Endothelial cell of umbilical vein (primary cell): ENCODE data around the gene CEP85L. TPM values are rescaled to one million over a fixed set of nuclear protein-coding genes. Genes with fewer than 3 reads are reported as not detected.

Experiments used
- BruUV-seq: library from RNA; stranded (reverse); fragments of 400-500 nt; replicated peaks from 2 replicates; lab custom pipeline; 2021; lab: Mats Ljungman, UMichigan
- CTCF ChIA-PET: fragments of 300-600, 350-600 bp; sonication (Branson Sonifier 250); formaldehyde crosslinking; loops from one replicate; lab custom pipeline; 2021; ENCODE audit warnings: antibody characterized with exemption, inconsistent platforms; lab: Charles Lee
- POLR2A ChIA-PET: fragments of 300-600, 350-600 bp; sonication (Branson Sonifier 250); formaldehyde crosslinking; loops from one replicate; lab custom pipeline; 2021; ENCODE audit warnings: antibody characterized with exemption, inconsistent platforms; lab: Charles Lee
- DNase-seq: peaks from one replicate; pipeline ENCODE4 v3.0.0-alpha.2; 2011; ENCODE audit warnings: low read depth, low spot score
- FAIRE-seq: peaks from 2 replicates; lab custom pipeline; 2011; peaks lifted over from hg19 to GRCh38; lab: Jason Lieb, UNC
- H2AFZ ChIP-seq: 2 replicates; pipeline ENCODE4 v1.6.0; 2012; ENCODE audit warnings: low read depth, low read length, control low read depth, inconsistent platforms
- H3K27ac ChIP-seq: 2 replicates; pipeline ENCODE4 v1.5.1; 2011; ENCODE audit warnings: low read depth, mild to moderate bottlenecking, control low read depth, low read length, moderate library complexity; ENCODE audit not compliant: insufficient read depth
- H3K27me3 ChIP-seq, 2 experiments: 2 replicates each; pipeline versions ENCODE4 v1.6.0 to v1.6.1; 2011; ENCODE audit warnings: low read length in 2 of 2, mixed read lengths in 1 of 2; ENCODE audit not compliant: control insufficient read depth in 2 of 2, insufficient read depth in 2 of 2
- H3K36me3 ChIP-seq, 2 experiments: 2 replicates in 1 of 2; 3 replicates in 1 of 2; pipeline ENCODE4 v1.5.1; 2011; ENCODE audit warnings: low read length in 2 of 2, mild to moderate bottlenecking in 1 of 2, moderate library complexity in 1 of 2; ENCODE audit not compliant: control insufficient read depth in 2 of 2, insufficient read depth in 2 of 2; ENCODE audit errors: extremely low read depth in 1 of 2
- H3K4me1 ChIP-seq: 3 replicates; pipeline ENCODE4 v1.5.1; 2011; ENCODE audit warnings: mild to moderate bottlenecking, low read length; ENCODE audit not compliant: control insufficient read depth, insufficient read depth; ENCODE audit errors: extremely low read depth
- H3K4me2 ChIP-seq: 2 replicates; pipeline ENCODE4 v1.6.1; 2011; ENCODE audit warnings: low read length, control low read depth, mixed read lengths; ENCODE audit not compliant: insufficient read depth
- H3K4me3 ChIP-seq, 3 experiments: fragments of 200-600 bp in 1 of 3; sonication (generic), shearing (Covaris generic) in 1 of 3; replicated peaks in 1 of 3; 2 replicates each; pipeline ENCODE4 v1.5.1; 2011 to 2016; ENCODE audit warnings: control low read depth in 3 of 3, low read length in 3 of 3, mild to moderate bottlenecking in 2 of 3, inconsistent platforms in 1 of 3, low read depth in 1 of 3, moderate library complexity in 1 of 3; ENCODE audit not compliant: insufficient read depth in 1 of 3
- H3K79me2 ChIP-seq: 2 replicates; pipeline ENCODE4 v1.6.0; 2012; ENCODE audit warnings: low read length, inconsistent platforms; ENCODE audit not compliant: control insufficient read depth, insufficient read depth
- H3K9ac ChIP-seq: replicated peaks from 2 replicates; pipeline ENCODE3; 2011; ENCODE audit warnings: low read length, control low read depth; ENCODE audit not compliant: insufficient read depth; ENCODE audit errors: extremely low read depth
- H3K9me1 ChIP-seq: replicated peaks from 3 replicates; pipeline ENCODE4 v1.6.0; 2011; ENCODE audit warnings: mild to moderate bottlenecking, low read length; ENCODE audit not compliant: control insufficient read depth, insufficient read depth; ENCODE audit errors: extremely low read depth
- H3K9me3 ChIP-seq: replicated peaks from 2 replicates; pipeline ENCODE4 v1.5.1; 2012; ENCODE audit warnings: low read length, inconsistent platforms; ENCODE audit not compliant: control insufficient read depth, insufficient read depth
- H4K20me1 ChIP-seq: replicated peaks from 2 replicates; pipeline ENCODE3; 2011; ENCODE audit warnings: mild to moderate bottlenecking, low read length; ENCODE audit not compliant: control insufficient read depth, insufficient read depth; ENCODE audit errors: extremely low read depth
- CTCF ChIP-seq, 2 donors: IDR thresholded peaks; 1 replicate in 1 of 2; 2 replicates in 1 of 2; pipeline ENCODE4 v1.5.1; 2011; ENCODE audit warnings: low read length in 2 of 2, mild to moderate bottlenecking in 2 of 2, moderate library complexity in 2 of 2, control low read depth in 1 of 2, inconsistent platforms in 1 of 2, low read depth in 1 of 2; ENCODE audit not compliant: insufficient read depth in 1 of 2; ENCODE audit errors: extremely low read depth in 1 of 2
- EZH2 ChIP-seq: IDR thresholded peaks from 2 replicates; pipeline ENCODE4 v1.6.1; 2012; ENCODE audit warnings: borderline replicate concordance, low read depth, mild to moderate bottlenecking, moderate library complexity, low read length, inconsistent platforms; ENCODE audit not compliant: severe bottlenecking
- FOS ChIP-seq: IDR thresholded peaks from 2 replicates; pipeline ENCODE4 v1.6.1; 2011; ENCODE audit warnings: mild to moderate bottlenecking, low read length, moderate library complexity, borderline replicate concordance; ENCODE audit not compliant: insufficient read depth
- GATA2 ChIP-seq: IDR thresholded peaks from 2 replicates; pipeline ENCODE4 v1.7.0; 2011; ENCODE audit warnings: low read depth, mild to moderate bottlenecking, moderate library complexity, mixed read lengths, low read length; ENCODE audit not compliant: insufficient read length, insufficient read depth
- JUN ChIP-seq: IDR thresholded peaks from 2 replicates; pipeline ENCODE4 v1.6.1; 2011; ENCODE audit warnings: borderline replicate concordance, low read depth; ENCODE audit not compliant: insufficient read length, insufficient read depth
- MYC ChIP-seq: IDR thresholded peaks from one replicate; pipeline ENCODE4 v1.6.1; 2011; ENCODE audit warnings: mild to moderate bottlenecking, low read depth, low read length
- POLR2A ChIP-seq: IDR thresholded peaks from 2 replicates; pipeline ENCODE4 v1.6.1; 2012; ENCODE audit warnings: low read depth, mild to moderate bottlenecking, control low read depth, low read length
- POLR2AphosphoS5 ChIP-seq: IDR thresholded peaks from 2 replicates; pipeline ENCODE4 v1.6.1; 2012; ENCODE audit warnings: low read depth, mild to moderate bottlenecking, control low read depth, low read length, moderate library complexity; ENCODE audit not compliant: insufficient read depth
- dilution Hi-C: fragments of 300-500 bp; cut with MboI; formaldehyde crosslinking; loops from one replicate; pipeline ENCODE4 v1.15.0; 2019; ENCODE audit warnings: low sequenced_read_pairs; ENCODE audit not compliant: extremely low pct_ligation_motif_present
- intact Hi-C: fragments of 100-400 bp; cut with micrococcal nuclease; formaldehyde crosslinking; loops from one replicate; pipeline ENCODE4 v1.10.0; 2022
- polyA plus RNA-seq, 4 experiments: library from polyadenylated mRNA; depleted of rRNA in 3 of 4; stranded (reverse) in 3 of 4; unstranded in 1 of 4; fragments of >200 nt; gene quantifications; 2 replicates each; pipeline versions ENCODE4 v1.2.1 to v1.2.3, GENCODE V29; 2011 to 2012; ENCODE audit warnings: missing spikeins in 1 of 4
- total RNA-seq: library from RNA; stranded (reverse); gene quantifications from 2 replicates; pipeline ENCODE4 v1.2.3, GENCODE V29; 2021
- TF ChIP-seq, protein P1 (sequence below): IDR thresholded peaks from 2 replicates; pipeline ENCODE4 v1.6.1; 2011; ENCODE audit not compliant: insufficient read depth, insufficient read length

CEP85L gene
- total and polyA plus RNA-seq, 2 donors (not counting 3 experiments of a cell fraction or from before 2014, with no cell fraction given) = 1.8 to 9.2 TPM

DNA sequence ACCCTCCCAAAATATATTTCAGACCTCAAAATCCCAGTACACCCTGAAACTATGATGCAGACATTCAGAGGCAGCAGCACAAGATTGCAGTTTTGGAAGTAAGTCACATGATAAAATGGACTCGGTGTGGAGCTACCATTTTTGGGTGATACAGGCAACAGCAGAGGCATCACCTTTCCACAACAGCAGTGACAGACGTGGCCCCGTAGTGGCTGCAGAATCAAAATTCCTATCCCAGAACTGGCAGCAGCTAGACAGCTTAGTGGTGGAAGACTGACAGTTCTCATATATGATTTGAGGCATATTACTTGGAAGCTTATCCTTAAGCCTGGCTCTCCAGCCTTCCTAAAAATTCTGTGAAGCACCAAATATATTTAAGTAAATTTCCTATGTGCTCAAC lies 83.4 kb downstream of the CEP85L start:
- CTCF ChIA-PET = interaction anchor here (1.1 to 1.4 kb wide), 2 partner anchors 13 to 283 kb away, joined by 3 to 6 read pairs; no protein-coding TSS in a partner anchor

More for the DNA sequence above, 83.4 kb downstream of the CEP85L start:
- no peaks in the 10 kb centered on the region for H3K27me3 ChIP-seq
- no peak for FAIRE-seq
- no TSS peak for BruUV-seq
- H4K20me1 ChIP-seq = no peaks in the 10 kb centered on the region
- H3K4me1 ChIP-seq = no peaks in the 10 kb centered on the region
- POLR2A ChIA-PET = no interaction called here
- no peak overlapping the region for H3K4me2 ChIP-seq
- no peaks in the 10 kb centered on the region for H3K9me3 ChIP-seq
- peaks cover 23% of the 10 kb centered on the region for H3K79me2 ChIP-seq
- H3K36me3 ChIP-seq = no peaks in the 10 kb centered on the region
- H3K9ac ChIP-seq = no peak overlapping the region
- no peak for DNase-seq
- TF ChIP-seq MYC (no peak), FOS (no peak), GATA2 (no peak), POLR2A (no peak), POLR2AphosphoS5 (no peak), JUN (no peak), EZH2 (no peak), CTCF (IDR thresholded peaks at IDR 0.05; ENCODE audit: extremely low read depth in 1 of 2, insufficient read depth in 1 of 2, low read depth in 1 of 2, low read length in 2 of 2) (no peak)
- TF ChIP-seq, protein P1, sequence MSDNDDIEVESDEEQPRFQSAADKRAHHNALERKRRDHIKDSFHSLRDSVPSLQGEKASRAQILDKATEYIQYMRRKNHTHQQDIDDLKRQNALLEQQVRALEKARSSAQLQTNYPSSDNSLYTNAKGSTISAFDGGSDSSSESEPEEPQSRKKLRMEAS = no peak
- dilution Hi-C loops = no loop called here
- no peaks in the 10 kb centered on the region for H3K9me1 ChIP-seq
- intact Hi-C loops = loop anchor here (5.0 kb wide), 1 partner anchor 209 kb away; no protein-coding TSS in a partner anchor
- H2AFZ ChIP-seq = no peak overlapping the region
- no peak overlapping the region for H3K27ac ChIP-seq
- no peak overlapping the region for H3K4me3 ChIP-seq
